HL-60/S4 treated with retinoic acid at 250 ng/mL for 4 days and 3 days (cell line): ENCODE data around the gene FAM234A.

ENCODE experiments used
- in situ Hi-C: fragments of 300-500 bp; cut with MboI; formaldehyde crosslinking; loops from 2 replicates; pipeline ENCODE4 v1.7.0; 2022; ENCODE audit warnings: low sequenced_read_pairs

FAM234A gene

DNA sequence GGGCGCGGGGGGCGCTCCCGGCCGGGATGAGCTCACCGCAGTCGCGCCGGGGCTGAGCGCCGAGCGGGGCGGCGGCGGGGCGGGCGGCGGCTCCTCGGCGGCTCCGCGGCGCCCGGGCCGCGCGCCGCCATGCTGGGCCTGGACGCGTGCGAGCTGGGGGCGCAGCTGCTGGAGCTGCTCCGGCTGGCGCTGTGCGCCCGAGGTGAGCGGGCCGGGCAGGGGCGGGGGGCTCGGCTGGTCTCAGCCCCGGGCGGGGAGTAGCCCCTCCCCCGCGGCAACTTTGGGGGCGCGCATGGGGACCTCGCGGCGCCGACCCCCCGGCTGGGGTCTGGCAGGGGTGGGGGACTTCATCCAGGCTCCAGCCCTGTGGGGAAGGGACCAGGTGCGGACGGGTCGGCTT is 45.9 kb downstream of the FAM234A start, which contains the start of gene ARHGDIG:
Gene ARHGDIG, plus strand, starts transcription at position 40 of the 400 bp plus-strand sequence. Its CDS starts 90 bp downstream, at position 130.
- in situ Hi-C loops = no loop called here

DNA sequence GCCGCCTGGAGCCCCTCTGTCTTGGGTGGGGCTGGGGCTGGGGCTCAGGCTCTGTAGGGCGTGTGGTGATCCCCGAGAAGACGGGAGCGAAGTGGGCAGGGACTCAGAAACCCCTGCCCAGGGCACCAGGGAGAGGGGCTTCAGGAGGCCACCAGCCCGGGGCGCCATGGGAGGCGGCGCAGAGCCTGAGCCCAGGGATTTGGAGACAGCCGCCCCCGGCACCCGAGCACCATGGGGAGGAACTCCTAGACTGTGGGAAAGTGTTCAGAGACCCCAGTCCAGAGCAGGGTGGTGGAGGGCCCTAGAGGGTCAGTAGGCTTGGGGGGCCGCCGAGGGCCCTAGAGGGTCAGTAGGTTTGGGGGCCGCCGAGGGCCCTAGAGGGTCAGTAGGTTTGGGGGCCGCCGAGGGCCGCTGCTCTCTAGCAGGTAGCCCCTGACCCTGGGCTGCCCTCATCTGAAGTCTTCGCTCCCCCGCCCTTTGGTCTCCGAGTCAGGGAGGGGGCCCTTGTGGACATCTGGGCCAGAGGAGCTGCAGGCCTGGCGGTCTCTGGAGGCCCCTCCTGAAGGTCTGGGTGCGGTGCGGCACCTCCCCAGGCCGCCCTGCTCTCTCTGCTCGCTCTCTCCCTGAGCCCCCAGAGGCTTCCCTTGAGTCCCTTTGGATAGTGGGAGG is 46.5 kb downstream of the FAM234A start:
- in situ Hi-C loops = no loop called here

DNA sequence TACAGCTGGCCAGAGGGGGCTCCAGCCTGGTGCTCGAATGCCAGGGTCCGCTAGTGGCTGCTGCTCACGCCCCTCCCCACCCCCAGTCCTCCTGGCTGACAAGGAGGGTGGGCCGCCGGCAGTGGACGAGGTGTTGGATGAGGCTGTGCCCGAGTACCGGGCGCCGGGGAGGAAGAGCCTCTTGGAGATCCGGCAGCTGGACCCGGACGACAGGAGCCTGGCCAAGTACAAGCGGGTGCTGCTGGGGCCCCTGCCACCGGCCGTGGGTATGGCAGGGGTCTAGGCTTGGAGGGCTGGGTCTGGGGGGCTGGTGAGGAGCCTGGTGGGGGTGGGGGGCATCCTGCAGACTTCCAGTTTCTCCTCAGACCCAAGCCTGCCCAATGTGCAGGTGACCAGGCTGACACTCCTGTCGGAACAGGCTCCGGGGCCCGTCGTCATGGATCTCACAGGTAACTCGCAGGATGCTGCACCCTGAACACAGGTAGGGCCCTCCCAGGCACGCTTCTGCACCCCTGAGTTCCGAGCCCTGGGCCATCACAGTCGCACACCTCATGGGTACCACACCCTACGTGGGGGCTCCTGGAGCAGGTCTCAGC is 47.1 kb downstream of the FAM234A start:
- in situ Hi-C loops = no loop called here

DNA sequence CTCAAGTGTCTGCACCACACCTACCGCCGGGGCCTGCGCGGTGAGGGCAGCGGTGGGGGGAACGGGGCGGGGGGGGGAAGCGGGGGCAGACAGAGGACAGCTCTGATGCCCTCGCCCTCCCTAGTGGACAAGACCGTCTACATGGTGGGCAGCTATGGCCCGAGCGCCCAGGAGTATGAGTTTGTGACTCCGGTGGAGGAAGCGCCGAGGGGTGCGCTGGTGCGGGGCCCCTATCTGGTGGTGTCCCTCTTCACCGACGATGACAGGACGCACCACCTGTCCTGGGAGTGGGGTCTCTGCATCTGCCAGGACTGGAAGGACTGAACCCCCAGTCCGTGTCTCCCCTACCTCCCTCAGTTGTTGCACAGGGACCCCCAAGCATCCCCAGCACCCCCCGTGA is 47.9 kb downstream of the FAM234A start:
- in situ Hi-C loops = no loop called here

DNA sequence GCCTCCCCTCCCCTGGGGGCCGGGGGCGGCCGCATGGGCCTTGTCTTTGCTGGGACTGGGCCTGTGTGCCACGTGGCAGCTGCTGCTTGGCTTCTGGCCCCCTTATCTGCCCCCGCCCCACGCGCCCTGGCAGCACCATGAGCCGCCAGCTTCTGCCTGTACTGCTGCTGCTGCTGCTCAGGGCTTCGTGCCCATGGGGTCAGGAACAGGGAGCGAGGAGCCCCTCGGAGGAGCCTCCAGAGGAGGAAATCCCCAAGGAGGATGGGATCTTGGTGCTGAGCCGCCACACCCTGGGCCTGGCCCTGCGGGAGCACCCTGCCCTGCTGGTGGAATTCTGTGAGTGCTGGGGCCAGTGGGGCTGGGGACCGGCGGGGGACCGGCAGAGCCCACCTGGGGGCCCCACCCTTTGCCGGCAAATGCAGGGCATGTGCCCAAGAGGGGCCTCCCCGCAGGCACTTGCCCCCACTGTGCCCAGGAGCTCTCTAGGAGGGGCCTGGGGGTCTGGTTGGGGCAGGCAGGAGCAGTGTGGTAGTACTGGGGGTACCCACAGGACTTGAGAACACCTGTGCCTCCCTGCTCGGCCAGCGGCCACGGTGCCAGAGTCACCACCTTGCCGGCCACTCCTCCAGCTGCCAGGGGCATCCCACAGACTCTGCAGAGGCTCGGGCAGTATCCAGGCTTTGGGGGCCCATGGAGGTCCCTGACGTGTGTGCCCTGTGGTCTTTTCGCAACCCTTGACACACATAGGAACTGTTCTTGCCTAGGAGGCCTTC is 48.6 kb downstream of the FAM234A start, which contains the start of gene PDIA2:
Gene PDIA2, plus strand, starts transcription at position 132 of the 773 bp plus-strand sequence. Its CDS starts 6 bp downstream, at position 138.
- in situ Hi-C loops = no loop called here

DNA sequence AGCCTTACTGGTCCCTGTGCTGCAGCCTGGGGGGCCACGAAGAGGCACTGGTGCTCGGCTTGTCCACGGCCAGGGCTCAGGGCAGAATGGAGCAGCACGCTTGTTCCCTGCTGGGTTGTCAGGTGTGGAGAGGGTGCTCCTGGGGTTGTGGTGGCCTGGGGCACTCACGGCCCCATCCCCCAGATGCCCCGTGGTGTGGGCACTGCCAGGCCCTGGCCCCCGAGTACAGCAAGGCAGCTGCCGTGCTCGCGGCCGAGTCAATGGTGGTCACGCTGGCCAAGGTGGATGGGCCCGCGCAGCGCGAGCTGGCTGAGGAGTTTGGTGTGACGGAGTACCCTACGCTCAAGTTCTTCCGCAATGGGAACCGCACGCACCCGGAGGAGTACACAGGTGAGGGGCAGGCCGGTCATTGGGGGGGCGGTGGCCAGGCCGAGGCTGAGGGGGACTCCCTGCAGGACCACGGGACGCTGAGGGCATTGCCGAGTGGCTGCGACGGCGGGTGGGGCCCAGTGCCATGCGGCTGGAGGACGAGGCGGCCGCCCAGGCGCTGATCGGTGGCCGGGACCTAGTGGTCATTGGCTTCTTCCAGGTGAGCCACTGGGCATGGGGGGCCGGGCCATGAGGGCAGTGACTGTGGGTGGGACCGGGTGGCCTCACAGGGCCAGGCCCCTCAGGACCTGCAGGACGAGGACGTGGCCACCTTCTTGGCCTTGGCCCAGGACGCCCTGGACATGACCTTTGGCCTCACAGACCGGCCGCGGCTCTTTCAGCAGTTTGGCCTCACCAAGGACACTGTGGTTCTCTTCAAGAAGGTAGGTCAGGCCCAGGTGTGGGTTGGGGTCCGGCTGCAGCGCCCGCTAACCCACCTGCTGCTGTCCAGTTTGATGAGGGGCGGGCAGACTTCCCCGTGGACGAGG is 49.8 kb downstream of the FAM234A start:
- in situ Hi-C loops = no loop called here

DNA sequence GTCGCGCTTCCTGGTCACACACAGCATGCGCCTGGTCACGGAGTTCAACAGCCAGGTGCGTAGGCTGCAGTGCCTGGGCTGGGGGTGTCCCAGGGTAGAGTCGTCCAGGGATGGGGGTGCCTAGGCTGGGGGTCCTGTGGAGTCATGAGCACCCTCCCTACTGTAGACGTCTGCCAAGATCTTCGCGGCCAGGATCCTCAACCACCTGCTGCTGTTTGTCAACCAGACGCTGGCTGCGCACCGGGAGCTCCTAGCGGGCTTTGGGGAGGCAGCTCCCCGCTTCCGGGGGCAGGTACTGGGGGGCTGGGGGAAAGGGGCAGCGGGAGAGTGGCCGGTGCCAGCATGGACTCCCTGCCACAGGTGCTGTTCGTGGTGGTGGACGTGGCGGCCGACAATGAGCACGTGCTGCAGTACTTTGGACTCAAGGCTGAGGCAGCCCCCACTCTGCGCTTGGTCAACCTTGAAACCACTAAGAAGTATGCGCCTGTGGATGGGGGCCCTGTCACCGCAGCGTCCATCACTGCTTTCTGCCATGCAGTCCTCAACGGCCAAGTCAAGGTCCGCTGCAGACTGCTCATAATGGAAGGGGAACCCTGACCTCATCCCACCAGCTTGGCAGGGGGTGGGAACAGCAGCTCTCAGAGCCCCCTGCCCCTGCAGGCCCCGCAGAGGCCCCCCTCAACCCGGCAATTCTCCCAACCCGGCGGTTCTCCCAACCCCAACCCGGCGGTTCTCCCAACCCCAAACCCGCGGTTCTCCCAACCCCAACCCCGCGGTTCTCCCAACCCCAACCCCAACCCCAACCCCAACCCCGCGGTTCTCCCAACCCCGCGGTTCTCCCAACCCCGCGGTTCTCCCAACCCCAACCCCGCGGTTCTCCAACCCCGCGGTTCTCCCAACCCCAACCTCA is 50.8 kb downstream of the FAM234A start:
- in situ Hi-C loops = no loop called here

DNA sequence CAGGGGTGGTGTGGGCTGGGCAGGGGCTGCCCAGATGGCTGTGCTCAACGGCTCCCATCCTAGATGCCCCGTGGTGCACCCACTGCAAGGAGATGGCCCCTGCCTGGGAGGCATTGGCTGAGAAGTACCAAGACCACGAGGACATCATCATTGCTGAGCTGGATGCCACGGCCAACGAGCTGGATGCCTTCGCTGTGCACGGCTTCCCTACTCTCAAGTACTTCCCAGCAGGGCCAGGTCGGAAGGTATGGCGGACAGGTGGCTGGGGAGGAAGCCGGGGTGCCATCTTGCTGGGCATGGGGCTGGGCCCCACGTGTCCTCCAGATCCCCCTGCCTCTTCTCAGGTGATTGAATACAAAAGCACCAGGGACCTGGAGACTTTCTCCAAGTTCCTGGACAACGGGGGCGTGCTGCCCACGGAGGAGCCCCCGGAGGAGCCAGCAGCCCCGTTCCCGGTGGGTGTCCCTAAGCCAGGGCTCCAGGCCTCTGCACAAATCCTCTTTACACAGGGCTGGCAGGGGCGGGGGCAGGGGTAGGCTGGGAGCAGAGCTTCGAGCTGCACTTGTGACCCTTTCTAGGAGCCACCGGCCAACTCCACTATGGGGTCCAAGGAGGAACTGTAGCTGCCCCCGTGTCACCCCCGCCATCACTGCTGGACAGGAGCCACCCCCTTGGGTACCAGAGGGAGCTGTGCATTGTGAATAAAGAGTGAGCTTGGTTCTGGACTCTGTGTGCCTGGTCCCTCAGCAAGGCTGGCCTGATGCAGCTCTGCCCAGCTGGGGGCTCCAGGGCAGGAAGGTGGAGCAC is 52.1 kb downstream of the FAM234A start:
- in situ Hi-C loops = no loop called here

DNA sequence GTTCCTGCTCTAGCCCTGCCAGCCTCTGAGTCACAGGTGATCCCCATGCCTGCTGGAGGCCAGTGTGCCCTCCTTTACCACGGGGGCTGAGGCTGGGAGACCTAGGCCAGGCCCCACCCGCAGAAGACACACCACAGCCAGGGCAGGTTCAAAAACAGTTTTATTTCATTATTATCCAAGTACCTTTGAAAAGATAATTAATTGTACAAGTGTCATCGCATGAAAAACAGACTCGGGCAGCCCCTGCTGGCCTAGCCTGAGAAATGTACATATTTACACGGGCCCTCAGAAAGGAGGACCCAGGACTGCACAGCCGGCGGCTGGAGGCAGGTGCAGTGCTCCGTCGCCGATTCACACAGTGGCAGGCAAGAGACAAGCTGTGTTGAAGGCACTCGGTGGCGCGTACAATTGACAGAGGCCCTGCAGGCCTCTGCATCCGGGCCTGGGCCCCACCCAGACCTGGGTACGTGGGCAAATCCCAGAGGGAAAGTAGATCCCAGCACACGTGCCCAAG is 52.7 kb downstream of the FAM234A start:
- in situ Hi-C loops = no loop called here

DNA sequence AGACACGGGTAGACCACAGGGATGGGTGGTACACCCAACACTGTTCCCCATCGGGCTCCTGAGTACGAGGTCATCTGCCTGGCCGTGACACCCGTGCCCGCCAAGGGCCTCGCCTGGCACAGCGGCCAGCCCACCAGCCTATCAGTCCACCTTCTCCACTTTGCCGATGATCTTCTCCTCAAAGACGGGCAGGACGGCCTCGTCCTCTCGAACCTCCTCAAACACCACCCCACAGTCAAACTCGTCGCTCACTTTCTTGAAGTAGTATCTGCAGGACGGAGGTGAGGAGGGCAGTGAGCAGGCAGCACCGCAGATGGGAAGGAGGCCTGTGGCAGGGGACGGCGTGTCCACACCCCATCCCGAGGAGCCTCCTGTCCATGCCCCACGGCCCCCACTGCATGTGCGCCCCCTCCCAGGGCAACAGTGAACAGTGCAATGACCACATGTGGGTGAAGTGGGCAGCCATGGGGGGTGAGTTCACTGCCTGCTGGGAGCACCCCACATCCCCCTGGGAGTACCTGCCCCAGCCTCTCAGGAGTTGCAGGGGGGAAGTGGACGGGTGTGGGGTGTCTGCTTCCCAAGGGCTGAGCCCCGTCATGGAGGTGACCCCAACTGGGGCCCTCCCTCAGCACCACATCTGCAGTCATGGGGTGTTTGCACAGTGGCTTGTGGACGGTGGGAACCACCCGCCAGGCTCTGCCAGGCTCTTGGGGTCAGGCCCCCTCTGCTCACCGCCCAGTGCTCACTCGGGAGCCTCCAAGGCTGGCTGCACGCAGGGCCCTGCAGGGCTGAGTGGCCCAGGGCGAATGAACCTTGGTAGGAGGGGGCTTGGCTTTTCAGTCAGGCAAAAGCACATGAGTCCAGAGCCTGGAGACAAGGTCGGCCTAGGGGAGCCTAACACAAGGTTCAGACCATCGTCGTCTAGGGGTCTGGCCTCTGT is 53.6 kb downstream of the FAM234A start:
- in situ Hi-C loops = no loop called here

DNA sequence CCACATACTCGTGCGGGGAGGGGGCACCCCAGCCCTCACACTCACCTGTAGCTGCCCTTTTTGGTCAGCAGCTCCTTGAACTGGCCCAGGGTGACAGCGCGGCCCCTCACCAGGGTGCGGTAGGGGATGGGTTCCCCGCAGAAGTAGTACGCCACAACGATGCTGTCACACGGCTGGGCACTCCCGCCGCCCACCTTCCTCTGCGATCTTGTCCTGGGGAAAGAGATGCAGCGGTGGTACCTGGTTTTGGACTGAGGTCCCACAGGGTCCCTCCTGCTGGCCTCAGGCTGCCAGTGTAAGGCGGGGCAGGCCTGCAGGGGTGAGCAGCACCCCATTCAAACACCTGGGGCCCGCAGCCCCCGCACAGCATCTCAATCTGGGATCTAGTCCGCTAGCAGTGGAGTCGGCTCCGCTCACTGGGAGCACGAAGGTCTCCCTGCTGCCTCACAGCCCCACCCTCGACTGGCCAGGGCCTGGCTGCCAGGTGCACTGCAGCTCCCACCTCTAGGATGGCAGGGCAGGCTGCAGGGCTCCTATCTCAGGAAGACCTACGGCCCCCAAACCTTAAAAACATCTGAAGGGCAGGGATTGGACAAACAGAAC is 54.9 kb downstream of the FAM234A start:
- in situ Hi-C loops = no loop called here

DNA sequence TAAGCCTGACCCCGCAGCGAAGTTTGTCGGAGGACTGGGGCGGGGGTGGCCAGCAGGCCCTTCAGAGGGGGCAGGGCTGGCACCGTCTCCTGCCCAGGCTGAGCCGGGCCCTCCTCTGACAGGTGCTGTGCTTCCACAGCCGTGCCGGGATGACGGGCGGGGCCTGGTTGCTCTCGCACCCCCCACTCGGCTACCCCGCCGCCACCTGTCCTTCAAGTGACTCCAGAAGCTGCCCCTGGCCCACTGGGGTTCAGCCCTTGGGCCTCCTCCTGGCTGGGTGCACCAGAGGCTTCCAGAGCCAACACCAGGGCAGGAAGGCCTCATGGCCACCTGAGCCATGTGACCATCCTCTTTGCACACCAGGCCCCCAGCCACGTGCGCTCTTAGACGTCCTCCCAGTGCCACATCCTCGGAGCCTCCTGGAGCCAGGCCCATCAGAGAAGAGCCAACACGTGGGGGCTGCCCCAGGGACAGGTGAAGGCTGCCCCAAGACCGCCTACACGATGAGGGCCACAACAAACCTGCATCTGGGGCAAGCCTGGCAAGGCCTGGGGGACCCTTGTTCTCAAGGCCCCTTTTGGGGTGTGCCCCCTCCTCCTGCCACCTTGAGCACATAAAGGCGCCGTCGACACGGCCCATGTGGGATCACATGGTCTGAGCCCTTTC is 55.5 kb downstream of the FAM234A start:
- in situ Hi-C loops = no loop called here

DNA sequence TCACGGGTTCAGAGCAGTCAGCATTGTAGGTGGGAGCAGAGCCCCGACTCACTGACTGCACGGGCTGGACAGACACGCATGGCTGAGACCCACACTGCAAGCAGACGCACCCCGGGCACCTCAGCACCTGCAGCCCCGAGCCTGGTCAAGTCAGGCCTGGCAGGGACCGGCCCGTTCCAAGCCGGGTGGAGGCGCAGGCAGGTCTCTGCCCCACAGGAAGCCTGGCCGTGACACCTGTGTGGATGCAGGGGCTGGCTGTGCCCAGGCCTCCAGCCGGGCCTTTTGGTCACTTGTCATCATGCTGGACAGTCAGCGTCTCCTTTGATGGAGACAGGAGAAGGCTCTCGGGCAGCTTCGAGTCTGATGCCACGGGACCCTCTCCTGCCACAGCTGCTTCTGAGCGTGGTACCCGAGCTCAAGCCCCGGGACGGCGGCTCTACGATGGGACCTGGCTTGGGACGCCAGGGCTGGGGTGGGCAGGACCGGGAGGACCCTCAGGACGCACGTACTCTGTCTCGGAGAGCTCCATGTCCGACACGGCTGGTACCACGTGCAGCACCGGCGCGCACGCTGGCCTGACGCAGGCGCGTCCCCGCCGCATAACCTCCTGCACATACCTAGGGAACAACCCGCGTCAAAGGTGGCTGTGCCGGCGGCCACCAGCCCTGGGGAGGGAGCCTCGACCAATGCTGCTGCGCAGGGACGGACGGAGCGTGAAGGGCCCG is 56.2 kb downstream of the FAM234A start:
- in situ Hi-C loops = no loop called here

DNA sequence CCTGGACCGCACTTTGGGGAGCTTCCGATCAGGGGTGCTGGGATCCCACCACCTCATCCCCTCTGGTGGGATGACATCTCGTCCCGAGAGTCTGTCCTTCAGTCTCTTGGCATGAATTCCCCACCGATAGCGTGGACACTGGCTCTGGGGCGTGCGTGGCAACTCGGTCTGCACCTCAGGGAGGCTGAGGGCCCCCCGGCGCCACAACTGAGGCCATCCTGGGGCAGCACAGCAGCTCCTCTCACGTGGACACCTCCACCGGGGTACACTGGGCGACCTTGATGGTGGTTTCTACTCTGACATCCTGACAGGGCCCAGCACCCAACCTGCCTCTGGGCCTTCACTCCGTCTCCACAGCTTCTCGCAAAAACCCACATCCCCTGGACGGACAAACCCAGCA is 56.9 kb downstream of the FAM234A start:
- in situ Hi-C loops = no loop called here

DNA sequence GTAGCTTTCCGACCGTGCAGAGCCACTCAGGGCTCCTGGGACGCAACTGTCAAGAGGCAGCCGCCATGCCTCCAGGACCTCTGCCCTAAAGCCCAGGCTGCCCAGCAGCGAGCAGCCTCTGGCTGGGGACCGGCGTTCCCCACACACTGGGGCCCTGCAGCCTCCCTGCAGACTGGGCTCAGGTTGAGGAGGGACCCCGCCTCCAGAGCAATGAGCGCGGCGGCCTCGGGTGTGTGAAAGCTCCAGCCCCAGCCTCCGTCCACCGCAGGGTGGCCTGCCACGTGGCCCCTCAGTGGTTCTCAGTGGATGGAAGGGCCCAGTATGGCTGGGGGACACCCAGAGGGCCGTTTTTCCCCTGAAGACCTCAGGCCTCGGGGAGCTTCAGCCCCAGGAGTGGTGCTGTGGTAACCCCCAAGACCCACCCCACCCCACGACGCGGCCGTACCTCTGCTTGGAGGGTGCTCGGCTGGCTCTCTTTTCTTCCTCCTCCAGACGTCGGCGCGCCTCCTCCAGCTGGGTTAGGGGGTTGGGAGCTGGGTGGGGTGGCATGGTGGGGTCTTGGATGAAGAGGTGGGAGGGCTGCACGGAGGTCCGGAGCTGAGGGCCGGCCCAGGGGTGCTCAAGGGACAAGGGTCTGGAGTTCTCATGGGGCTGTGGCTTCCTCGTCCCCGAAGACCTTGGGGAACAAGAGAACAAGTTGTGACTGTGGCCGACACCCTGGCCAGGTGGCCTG is 58.6 kb downstream of the FAM234A start:
- in situ Hi-C loops = no loop called here
